Kidney epithelial cell (primary cell): ENCODE results near the gene MRPL17. TPM values are rescaled to one million over a fixed set of nuclear protein-coding genes. Genes with fewer than 3 reads are reported as not detected.

Source experiments
- DNase-seq: peaks from one replicate; pipeline ENCODE4 v3.0.0-alpha.2; 2010; ENCODE audit warnings: low read depth
- H3K27me3 ChIP-seq: 2 replicates; pipeline ENCODE4 v1.6.0; 2011; ENCODE audit warnings: low read length; ENCODE audit not compliant: control insufficient read depth, insufficient read depth
- H3K36me3 ChIP-seq: 2 replicates; pipeline ENCODE4 v1.5.1; 2011; ENCODE audit warnings: low read length; ENCODE audit not compliant: control insufficient read depth, insufficient read depth
- H3K4me3 ChIP-seq: 2 replicates; pipeline ENCODE4 v1.5.1; 2011; ENCODE audit warnings: low read depth, mild to moderate bottlenecking, control low read depth, low read length
- total RNA-seq: library from RNA; depleted of rRNA; stranded (reverse); fragments of >200 nt; gene quantifications from 2 replicates; pipeline ENCODE4 v1.2.3, GENCODE V29; 2015
- TF ChIP-seq, protein P1 (sequence below): IDR thresholded peaks from 2 replicates; pipeline ENCODE4 v1.5.1; 2011; ENCODE audit warnings: mild to moderate bottlenecking, moderate library complexity, low read length, control low read depth, inconsistent platforms; ENCODE audit not compliant: insufficient read depth, poor library complexity, severe bottlenecking

MRPL17 gene
- total RNA-seq, 1 donor from 2014 or later = 43.6 TPM

DNA sequence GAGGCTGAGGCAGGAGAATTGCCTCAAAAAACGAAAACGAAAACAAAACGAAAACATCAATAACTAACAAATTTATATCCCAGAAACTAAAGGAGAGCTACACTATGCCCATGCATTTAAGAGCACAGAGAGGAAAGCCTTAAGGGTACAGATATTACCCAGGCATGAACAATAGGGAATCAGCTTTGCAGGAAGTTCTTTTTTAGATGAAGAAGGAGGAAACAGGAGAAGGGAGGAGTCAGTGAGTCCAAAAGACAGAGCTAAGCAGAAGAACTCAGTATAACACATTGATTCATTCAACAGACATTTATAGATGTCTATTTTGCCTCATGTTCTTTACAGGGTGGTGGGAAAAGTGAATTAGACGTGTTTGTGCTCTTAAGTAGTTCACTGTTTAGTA is 8.3 kb downstream of the MRPL17 start:
- H3K4me3 ChIP-seq = no peak overlapping the region
- H3K36me3 ChIP-seq = no peaks in the 10 kb centered on the region
- H3K27me3 ChIP-seq = no peaks in the 10 kb centered on the region
- TF ChIP-seq, protein P1, sequence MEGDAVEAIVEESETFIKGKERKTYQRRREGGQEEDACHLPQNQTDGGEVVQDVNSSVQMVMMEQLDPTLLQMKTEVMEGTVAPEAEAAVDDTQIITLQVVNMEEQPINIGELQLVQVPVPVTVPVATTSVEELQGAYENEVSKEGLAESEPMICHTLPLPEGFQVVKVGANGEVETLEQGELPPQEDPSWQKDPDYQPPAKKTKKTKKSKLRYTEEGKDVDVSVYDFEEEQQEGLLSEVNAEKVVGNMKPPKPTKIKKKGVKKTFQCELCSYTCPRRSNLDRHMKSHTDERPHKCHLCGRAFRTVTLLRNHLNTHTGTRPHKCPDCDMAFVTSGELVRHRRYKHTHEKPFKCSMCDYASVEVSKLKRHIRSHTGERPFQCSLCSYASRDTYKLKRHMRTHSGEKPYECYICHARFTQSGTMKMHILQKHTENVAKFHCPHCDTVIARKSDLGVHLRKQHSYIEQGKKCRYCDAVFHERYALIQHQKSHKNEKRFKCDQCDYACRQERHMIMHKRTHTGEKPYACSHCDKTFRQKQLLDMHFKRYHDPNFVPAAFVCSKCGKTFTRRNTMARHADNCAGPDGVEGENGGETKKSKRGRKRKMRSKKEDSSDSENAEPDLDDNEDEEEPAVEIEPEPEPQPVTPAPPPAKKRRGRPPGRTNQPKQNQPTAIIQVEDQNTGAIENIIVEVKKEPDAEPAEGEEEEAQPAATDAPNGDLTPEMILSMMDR = no peak
- DNase-seq = no peak

DNA sequence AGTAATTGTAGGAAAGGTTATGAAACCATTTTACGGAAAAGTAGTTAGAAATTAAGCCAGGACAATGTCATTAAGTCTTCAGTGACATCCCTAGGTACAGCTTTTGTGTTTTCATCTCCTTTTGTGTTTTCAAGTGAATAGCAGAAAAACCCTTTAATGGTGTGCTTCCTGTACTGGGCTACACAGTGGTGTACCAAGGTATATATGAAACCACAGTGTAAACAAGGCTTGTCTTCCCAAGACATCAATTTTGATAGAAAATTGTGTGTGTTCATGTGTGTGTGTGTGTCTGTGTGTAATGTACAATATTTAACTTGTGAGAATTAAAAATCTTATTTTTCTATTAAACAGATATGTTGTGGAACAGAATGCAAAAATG is 8.9 kb downstream of the MRPL17 start:
- DNase-seq = no peak
- H3K36me3 ChIP-seq = no peaks in the 10 kb centered on the region
- TF ChIP-seq, protein P1 = no peak
- no peak overlapping the region for H3K4me3 ChIP-seq
- H3K27me3 ChIP-seq = no peaks in the 10 kb centered on the region

DNA sequence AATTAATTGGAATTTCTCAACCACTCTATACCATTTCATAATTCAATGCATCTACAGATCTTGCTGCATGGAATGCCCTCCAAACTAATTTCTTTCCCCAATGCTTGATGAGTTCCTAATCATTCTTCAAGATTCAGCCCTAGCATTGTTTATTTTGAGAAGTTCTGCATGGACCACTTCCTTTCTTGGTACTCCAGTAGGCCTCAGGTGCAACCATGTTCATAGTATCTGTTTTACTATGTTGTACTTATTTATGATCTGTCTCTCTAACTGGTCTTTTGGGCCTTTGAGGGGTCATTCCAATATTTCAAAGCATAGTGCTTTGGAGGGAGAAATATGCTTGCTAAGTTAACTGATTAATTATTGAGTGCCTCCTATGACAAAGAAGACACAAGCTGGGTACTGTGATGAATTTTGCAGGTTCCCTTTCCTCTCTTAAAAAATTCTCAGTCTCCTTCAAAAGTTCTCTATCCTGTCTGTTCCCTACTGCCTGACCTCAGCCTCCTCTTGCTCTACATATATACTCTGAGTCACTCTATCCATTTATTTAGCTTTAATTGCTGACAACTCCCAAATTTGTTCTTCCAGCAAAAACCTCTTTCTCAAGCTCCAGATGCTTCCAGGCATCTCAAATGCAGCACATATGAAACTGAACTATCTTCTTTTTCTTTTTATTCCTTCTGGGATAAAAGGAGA is 9.5 kb downstream of the MRPL17 start:
- H3K36me3 ChIP-seq = no peaks in the 10 kb centered on the region
- no peak for DNase-seq
- H3K27me3 ChIP-seq = no peaks in the 10 kb centered on the region
- TF ChIP-seq, protein P1 = no peak
- H3K4me3 ChIP-seq = no peak overlapping the region

DNA sequence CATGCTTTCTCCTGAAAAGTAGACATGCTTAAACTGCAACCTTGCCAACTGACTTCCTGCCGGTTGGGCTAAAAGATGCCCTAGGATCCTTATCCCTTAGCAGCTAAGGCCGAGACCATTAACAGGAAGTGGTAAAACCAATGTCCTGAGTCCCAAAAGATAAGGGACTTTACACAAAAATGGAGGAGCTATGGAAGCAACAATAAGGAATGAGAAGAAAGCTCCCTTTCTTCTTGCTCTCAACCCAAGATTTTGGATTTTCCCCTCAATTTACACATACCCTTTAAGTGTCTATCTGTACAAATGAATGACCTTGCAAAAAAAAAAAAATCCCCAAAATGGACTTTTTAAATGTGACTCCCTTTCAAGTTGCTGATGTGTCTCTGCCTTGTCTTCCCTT is 11.1 kb downstream of the MRPL17 start:
- no peak overlapping the region for H3K4me3 ChIP-seq
- TF ChIP-seq, protein P1 = no peak
- no peak for DNase-seq
- H3K27me3 ChIP-seq = no peaks in the 10 kb centered on the region
- H3K36me3 ChIP-seq = no peaks in the 10 kb centered on the region

DNA sequence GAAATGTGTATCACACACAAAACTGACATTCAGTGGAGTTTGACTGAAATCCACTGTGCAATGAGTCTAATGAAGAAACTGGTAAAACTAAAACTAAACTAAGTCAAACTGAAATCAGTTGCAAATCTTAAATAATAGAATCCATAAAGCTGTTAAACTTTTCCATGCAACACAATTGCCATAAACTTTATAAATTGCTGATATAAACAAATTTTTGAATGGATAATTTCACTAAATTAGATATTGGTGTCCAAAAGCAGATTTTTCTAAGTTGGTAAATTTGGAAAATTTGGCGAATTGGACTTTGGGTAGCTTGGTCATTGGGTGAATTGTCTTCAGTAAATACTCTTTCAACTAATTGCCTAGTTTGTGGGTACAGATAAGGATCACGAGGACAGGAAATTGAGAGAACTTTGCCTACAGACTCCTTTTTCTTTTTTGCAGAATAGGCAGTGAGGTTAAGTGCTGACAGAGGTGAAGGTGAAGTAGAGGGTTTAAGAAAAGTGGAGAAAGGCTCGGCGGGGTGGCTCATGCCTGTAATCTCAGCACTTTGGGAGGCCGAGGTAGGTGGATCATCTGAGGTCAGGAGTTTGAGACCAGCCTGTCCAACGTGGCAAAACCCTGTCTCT is 12.8 kb downstream of the MRPL17 start:
- DNase-seq = no peak
- Histone ChIP-seq H3K27me3 (no peaks in the 10 kb centered on the region), H3K36me3 (no peaks in the 10 kb centered on the region), H3K4me3 (no peak overlapping the region)
- TF ChIP-seq, protein P1 = no peak
